GM12801 (cell line): ENCODE data around the gene TUBA3D.
"Not testable (repeated sequence)": the region's sequence is repeated elsewhere in the genome, so short reads cannot be mapped to it uniquely, and the experiment has no call there.

Experiments
- CTCF ChIP-seq: IDR thresholded peaks from one replicate; pipeline ENCODE4 v1.5.1; 2011; ENCODE audit warnings: control low read depth; ENCODE audit not compliant: insufficient read length; ENCODE audit errors: extremely low read depth

Gene TUBA3D

GRCh38 chr2:131527131-131528001, 51.4 kb downstream of the TUBA3D start, which contains the start of gene CCDC74A:
TSS of gene CCDC74A (plus strand) at chr2:131527888. CDS start at chr2:131527971, 83 bp downstream.
- not testable (repeated sequence) for TF ChIP-seq CTCF
